Neutrophil (primary cell): ENCODE results near the gene GPBAR1.

Experiments used
- H3K27ac ChIP-seq: fragments of 200-600 bp; sonication (generic); 2 replicates; pipeline ENCODE4 v1.5.1; 2016; ENCODE audit warnings: mild to moderate bottlenecking, moderate library complexity
- H3K27me3 ChIP-seq: fragments of 200-600 bp; sonication (generic); 2 replicates; pipeline ENCODE4 v1.6.0; 2016; ENCODE audit warnings: mild to moderate bottlenecking
- H3K36me3 ChIP-seq: fragments of 200-600 bp; sonication (generic); 2 replicates; pipeline ENCODE4 v1.5.1; 2017
- H3K4me1 ChIP-seq, 2 experiments: fragments of 200-600 bp in 1 of 2; sonication (generic) in 1 of 2; 1 replicate in 1 of 2; 2 replicates in 1 of 2; pipeline versions ENCODE4 v1.5.1 to v1.6.1; 2013 to 2016; ENCODE audit warnings: low read depth in 1 of 2, low read length in 1 of 2, mild to moderate bottlenecking in 1 of 2, moderate library complexity in 1 of 2; ENCODE audit not compliant: control insufficient read depth in 1 of 2, insufficient read depth in 1 of 2
- H3K4me3 ChIP-seq, 2 experiments: fragments of 200-600 bp in 1 of 2; sonication (generic) in 1 of 2; 1 replicate in 1 of 2; 2 replicates in 1 of 2; pipeline ENCODE4 v1.5.1; 2013 to 2016; ENCODE audit warnings: low read depth in 1 of 2, low read length in 1 of 2, mild to moderate bottlenecking in 1 of 2, moderate library complexity in 1 of 2
- H3K9me3 ChIP-seq: fragments of 200-600 bp; sonication (generic); 2 replicates; pipeline ENCODE4 v1.5.1; 2016
- TF ChIP-seq, protein P1 (sequence below): fragments of 200-600 bp; sonication (generic); IDR thresholded peaks from 2 replicates; pipeline ENCODE4 v1.5.1; 2016; ENCODE audit warnings: antibody characterized with exemption

Gene GPBAR1, protein sequence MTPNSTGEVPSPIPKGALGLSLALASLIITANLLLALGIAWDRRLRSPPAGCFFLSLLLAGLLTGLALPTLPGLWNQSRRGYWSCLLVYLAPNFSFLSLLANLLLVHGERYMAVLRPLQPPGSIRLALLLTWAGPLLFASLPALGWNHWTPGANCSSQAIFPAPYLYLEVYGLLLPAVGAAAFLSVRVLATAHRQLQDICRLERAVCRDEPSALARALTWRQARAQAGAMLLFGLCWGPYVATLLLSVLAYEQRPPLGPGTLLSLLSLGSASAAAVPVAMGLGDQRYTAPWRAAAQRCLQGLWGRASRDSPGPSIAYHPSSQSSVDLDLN

GRCh38 chr2:218260742-218261422 lies at the start of gene GPBAR1:
Gene GPBAR1 (plus strand): TSS chr2:218261015. CDS start chr2:218262725, 1,710 bp downstream.
- H3K9me3 ChIP-seq: no peaks in the 10 kb centered on the region
- H3K4me3 ChIP-seq: no peak within 1 kb of the TSS
- TF ChIP-seq, protein P1, sequence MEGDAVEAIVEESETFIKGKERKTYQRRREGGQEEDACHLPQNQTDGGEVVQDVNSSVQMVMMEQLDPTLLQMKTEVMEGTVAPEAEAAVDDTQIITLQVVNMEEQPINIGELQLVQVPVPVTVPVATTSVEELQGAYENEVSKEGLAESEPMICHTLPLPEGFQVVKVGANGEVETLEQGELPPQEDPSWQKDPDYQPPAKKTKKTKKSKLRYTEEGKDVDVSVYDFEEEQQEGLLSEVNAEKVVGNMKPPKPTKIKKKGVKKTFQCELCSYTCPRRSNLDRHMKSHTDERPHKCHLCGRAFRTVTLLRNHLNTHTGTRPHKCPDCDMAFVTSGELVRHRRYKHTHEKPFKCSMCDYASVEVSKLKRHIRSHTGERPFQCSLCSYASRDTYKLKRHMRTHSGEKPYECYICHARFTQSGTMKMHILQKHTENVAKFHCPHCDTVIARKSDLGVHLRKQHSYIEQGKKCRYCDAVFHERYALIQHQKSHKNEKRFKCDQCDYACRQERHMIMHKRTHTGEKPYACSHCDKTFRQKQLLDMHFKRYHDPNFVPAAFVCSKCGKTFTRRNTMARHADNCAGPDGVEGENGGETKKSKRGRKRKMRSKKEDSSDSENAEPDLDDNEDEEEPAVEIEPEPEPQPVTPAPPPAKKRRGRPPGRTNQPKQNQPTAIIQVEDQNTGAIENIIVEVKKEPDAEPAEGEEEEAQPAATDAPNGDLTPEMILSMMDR: no peak
- H3K27ac ChIP-seq: no peak within 1 kb of the TSS
- no peaks in the 10 kb centered on the region for H3K27me3 ChIP-seq
- H3K36me3 ChIP-seq: peaks cover 49% of the 10 kb centered on the region
- peaks cover 5 to 12% of the 10 kb centered on the region in 2 experiments for H3K4me1 ChIP-seq

DNA sequence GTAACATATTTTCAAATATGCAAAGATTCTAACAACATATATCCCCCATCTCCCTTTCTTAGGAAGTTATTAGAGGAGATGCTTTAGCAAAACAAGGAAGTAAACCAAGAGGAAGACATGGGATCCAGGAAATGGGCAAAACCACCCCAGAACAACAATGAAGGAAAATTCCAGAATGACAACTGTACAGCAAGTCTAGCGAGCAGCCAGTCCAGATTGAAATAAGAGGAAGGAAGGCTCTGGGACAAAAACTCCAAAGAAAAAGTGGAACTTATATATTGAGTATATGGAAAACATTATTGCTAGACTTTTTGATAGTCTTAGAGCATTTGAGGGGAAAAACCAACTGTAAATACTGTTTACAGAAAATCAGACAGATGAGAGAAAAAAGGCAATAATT lies 46.7 kb upstream of the GPBAR1 start:
- Histone ChIP-seq H3K27ac (no peak overlapping the region), H3K9me3 (no peaks in the 10 kb centered on the region)
- TF ChIP-seq, protein P1: no peak

DNA sequence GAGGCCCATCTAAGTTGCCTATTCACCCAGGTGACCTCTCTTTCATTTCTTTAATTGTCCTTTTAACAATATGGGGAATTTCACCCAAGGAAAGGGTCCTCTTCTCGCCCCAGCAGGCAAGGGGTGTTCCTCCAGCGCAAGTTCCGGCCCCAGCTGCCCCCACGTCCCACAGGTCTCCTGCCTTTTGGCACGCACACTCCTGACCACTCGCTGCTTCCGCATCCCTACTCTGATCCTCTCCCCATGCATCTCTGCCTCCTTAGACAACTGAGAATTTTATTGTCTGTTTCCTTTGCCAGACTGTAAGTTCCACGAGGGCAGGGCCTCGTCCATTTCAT lies 44.5 kb upstream of the GPBAR1 start:
- H3K4me3 ChIP-seq: peak overlapping the region; percentile 61 to 93
- H3K27me3 ChIP-seq: no peaks in the 10 kb centered on the region
- peaks cover 7% of the 10 kb centered on the region for H3K36me3 ChIP-seq
- H3K9me3 ChIP-seq: no peaks in the 10 kb centered on the region
- peaks cover 35 to 50% of the 10 kb centered on the region in 2 experiments for H3K4me1 ChIP-seq
- TF ChIP-seq, protein P1: no peak
- peak overlapping the region; percentile 93 for H3K27ac ChIP-seq

More for the DNA sequence above, 46.7 kb upstream of the GPBAR1 start:
- Histone ChIP-seq H3K36me3 (no peaks in the 10 kb centered on the region), H3K4me1 (peaks cover 14 to 28% of the 10 kb centered on the region in 2 experiments), H3K27me3 (no peaks in the 10 kb centered on the region), H3K4me3 (no peak overlapping the region)

DNA sequence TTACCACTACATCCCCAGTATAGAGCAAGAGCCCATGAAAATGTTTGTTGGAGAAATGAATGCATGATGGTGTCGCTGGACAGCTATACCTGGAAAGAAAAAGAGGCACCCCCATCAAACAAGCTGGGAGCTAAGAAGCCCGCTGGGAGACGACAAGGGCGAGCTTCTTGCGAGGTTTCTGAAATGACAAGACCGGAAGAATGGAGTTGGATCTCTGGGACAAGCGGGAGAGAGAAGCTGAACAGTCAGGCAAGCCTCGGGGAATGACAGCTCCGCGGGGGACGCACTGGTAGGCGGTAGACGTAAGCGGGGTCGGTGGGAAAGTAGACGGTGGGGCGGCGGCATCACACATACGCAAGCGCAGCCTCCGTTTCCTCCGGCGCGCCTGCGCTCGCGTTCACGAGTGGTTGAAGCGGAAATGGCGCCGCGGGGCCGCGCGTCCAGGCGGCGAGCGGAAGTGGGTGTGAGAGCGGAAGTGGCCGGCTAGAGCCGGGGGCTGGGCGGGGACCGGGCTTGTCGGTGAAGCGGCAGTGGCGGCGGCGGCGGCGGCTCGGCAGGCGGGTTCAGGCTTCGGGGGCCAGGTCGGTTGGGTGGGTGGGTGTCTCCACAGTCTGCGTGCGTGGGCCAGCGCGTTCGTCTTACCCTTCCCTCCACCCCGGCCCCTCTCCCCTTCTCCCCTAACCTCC lies 44.0 kb upstream of the GPBAR1 start, which contains the start of gene ARPC2:
Gene ARPC2 (plus strand): TSS at position 516 of the 686 bp plus-strand sequence. CDS start 282 bp downstream, outside the sequence.
- Histone ChIP-seq H3K27ac (peak within 1 kb of the TSS; percentile 93), H3K9me3 (no peaks in the 10 kb centered on the region), H3K4me3 (peak within 1 kb of the TSS; percentile 61 to 93), H3K27me3 (no peaks in the 10 kb centered on the region), H3K36me3 (peaks cover 12% of the 10 kb centered on the region), H3K4me1 (peaks cover 40 to 55% of the 10 kb centered on the region in 2 experiments)
- TF ChIP-seq, protein P1: peak; percentile 77

DNA sequence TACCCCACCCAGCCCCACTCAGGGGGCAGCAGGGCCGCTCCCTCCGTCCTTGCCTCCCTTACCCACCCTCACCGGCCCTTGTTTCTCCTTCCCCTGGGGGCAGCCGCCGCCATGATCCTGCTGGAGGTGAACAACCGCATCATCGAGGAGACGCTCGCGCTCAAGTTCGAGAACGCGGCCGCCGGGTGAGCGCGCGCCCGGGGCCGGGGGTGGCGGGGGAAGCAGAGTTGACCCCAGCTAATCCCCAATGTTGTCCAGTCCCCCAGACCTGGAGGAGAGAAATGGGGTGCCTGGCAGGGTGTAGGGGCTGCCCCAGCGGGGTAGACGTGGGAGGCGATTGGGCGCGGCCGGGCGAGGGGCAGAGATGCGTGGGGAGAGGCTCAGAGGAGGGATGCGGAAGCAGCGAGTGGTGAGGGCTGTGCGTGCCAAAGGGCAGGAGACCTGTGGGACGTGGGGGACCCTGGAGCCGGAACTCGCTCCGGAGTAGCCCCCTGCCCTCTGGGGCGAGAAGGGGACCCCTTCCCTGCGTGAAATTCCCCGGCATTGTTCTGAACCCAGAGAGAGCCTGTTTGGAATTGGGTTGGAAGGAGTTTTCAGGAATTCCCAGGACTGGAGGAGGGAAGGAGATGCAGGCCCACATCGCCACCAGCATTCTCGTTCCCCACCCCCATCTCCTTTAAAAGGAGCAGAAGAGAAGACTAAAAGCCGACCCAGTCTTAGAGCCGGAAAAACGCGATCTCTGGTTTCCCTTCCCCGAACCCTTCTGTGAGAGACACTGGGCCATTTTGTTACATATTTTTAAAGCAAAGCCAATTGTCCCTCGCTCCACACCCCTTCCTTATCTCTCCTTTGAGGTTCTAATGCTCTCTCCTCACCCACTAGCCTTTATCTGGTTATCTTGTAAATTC lies 43.2 kb upstream of the GPBAR1 start:
- Histone ChIP-seq H3K4me3 (peak overlapping the region; percentile 61 to 93), H3K9me3 (no peaks in the 10 kb centered on the region), H3K36me3 (peaks cover 18% of the 10 kb centered on the region), H3K27me3 (no peaks in the 10 kb centered on the region), H3K4me1 (peaks cover 48 to 62% of the 10 kb centered on the region in 2 experiments), H3K27ac (peak overlapping the region; percentile 93)
- TF ChIP-seq, protein P1: no peak
